ENCODE data around the gene SLCO1B1.

Gene SLCO1B1

GRCh38 chr12:21221072-21221471 is 90.1 kb downstream of the SLCO1B1 start:
- DNase-seq: no peak

- DNase-seq: no peak
Measured at GRCh38 chr12:21221778-21222177, 90.8 kb downstream of the SLCO1B1 start.

GRCh38 chr12:21223930-21224329 is 92.9 kb downstream of the SLCO1B1 start:
- DNase-seq: no peak

- no peak for DNase-seq
Measured at GRCh38 chr12:21234395-21234794, 103.4 kb downstream of the SLCO1B1 start.

- DNase-seq: no peak
Measured at GRCh38 chr12:21239866-21240265, 108.9 kb downstream of the SLCO1B1 start.

- DNase-seq: no peak
Measured at GRCh38 chr12:21248679-21249078, 117.7 kb downstream of the SLCO1B1 start.

GRCh38 chr12:21252070-21252469 is 121.1 kb downstream of the SLCO1B1 start:
- no peak for DNase-seq

GRCh38 chr12:21257172-21257571 is 126.2 kb downstream of the SLCO1B1 start:
- no peak for DNase-seq

- no peak for DNase-seq
Measured at GRCh38 chr12:21264232-21264631, 133.2 kb downstream of the SLCO1B1 start.

GRCh38 chr12:21265932-21266331 is 134.9 kb downstream of the SLCO1B1 start:
- no peak for DNase-seq

- DNase-seq: no peak
Measured at GRCh38 chr12:21276826-21277225, 145.8 kb downstream of the SLCO1B1 start.
